ENCODE results near the gene NAA40.
A peak's percentile ranks its signal among the peaks of the same experiment; 100 is the strongest.

DNA sequence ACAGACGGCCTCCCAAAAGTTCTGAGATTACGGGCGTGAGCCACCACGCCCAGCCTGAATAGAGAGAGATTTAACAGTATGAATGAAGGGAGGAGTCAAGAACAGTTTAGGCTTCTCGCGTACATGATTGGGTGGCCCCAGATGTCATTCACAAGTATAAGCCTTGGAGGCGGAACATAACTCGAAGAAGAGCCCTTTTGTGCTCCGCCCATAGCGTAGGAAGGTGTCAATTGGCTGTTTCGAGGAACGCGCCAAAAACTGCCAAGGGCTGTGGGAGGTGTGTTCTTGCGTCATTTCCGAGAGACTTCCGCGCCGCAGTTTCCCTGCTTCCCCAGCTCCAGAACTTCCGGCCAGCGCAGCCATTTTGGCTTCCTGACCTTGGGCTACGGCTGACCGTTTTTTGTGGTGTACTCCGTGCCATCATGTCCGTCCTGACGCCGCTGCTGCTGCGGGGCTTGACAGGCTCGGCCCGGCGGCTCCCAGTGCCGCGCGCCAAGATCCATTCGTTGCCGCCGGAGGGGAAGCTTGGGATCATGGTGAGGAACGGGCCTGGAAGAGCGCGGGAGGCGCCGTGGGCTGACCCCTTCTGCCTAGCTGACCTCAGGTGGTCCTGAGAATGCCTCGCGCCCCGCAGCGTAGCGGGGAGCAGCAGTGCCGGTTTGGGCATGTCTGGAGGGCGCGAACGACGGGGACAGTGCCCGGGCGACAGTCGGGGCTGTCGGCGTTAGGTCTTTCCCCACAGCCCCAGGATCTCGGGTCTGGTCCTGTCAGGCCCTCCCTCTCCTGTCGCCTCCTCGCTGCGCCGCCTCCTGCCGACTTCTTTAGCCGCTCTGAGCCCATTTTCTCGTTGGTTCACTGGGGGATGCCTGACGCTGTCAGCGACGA, 35.7 kb downstream of the NAA40 start, which contains the start of gene COX8A:
- TF ChIP-seq POLR2AphosphoS5 (IDR thresholded peaks at IDR 0.05; ENCODE audit: borderline replicate concordance, low read depth, low read length) (peak; percentile 90), EZH2 (IDR thresholded peaks at IDR 0.05) (no peak)

Measured in SK-N-MC (cell line).